ENCODE data around the gene GTPBP3.
"Not testable (repeated sequence)": the region's sequence is repeated elsewhere in the genome, so short reads cannot be mapped to it uniquely, and the experiment has no call there.

The GTPBP3 gene

DNA sequence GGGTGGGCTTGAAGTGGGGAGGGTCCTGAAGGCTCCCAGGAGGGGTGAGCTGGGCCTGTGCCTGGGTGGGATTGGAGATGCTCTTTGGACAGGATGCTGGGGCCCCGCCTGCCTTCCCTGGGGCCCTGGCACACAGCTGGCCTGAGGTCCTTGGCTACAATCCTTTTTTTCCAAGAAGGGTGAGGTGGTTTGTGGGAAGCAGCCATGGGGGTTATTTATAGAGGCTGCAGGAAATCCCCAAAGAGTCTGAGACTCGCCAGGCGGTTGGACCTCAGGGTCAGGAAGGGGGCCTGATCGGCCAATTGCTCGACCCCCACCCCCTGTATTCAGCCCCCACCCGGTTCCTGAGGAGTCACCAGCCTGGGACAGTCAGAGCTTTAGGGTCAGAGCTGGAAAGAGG, 10.0 kb downstream of the GTPBP3 start:
- no peak for DNase-seq

DNA sequence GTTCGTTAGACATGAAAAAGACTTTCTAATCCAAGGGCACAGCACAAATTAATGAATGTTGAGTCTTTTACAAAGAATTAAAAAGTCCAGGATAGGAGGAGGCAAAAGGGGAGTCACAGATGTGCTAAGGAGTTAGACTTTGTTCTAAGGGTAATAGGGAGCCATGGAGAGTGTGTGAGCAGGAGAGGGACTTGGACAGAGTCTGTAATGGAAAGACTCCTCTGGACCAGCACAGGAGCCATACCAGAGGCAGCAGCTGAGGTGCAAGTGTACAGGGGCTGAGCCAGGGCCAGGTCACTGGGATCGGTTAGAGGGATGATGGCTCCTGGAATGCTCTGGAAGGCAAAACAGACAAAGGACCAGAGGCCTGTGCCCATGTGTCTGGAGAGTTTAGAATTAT, 10.5 kb downstream of the GTPBP3 start:
- DNase-seq = no peak

DNA sequence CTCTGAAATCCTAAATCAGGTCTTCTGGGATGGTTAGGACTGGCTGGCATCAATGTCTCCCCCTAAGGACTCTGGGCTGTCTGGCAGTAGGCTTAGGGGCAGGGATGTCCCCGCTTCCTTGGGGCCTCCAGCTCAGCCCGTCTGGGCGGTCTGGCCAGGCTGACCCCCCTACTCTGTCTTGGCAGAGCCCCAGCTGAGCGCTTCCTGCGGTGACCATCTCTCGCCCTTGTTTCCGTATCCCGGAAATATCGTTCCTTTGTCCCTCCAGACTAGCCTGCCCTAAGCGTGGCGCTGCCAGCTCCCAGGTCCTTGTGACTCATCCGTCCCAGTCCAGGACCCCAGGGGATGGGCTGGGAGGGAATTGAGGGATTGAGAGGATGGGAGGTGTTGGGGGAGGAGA, 11.3 kb downstream of the GTPBP3 start:
- no peak for DNase-seq

- no peak for DNase-seq
Observed at GRCh38 chr19:17351815-17352435, 14.6 kb downstream of the GTPBP3 start.

DNA sequence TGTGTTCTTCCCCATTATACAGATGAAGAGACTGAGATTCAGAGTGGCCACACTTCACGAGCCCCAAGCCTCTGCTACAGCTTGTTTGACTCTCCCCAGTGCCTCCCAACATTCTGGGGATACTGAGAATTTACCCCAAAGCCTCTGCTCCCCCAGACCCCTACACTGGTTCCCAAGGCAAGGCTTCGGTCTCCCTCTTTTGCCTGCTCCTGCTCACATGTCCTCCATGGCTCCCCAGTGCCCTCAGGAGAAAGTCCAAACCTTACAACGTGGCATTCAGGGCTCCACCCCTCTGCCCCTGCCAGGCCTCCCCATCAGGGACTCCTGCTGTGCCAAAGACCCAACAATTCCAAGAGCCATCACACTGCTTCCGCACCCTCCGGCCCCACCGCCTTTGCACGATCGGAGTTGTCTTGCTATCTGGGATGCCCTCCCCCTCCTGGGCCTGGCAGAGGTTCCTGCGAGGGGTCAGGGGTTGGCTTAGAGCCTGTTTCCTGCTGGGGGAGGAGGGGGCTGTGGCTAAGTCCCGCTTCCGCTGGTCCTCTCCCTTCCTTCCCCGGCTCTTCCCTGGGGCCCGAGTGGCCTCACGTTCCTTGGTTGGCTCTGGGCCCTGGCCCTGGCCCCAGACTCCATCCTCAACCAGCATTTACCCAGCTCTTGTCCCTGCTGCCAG, 15.4 kb downstream of the GTPBP3 start:
- DNase-seq = no peak

- DNase-seq = no peak
Observed at GRCh38 chr19:17353386-17353785, 16.0 kb downstream of the GTPBP3 start.

DNA sequence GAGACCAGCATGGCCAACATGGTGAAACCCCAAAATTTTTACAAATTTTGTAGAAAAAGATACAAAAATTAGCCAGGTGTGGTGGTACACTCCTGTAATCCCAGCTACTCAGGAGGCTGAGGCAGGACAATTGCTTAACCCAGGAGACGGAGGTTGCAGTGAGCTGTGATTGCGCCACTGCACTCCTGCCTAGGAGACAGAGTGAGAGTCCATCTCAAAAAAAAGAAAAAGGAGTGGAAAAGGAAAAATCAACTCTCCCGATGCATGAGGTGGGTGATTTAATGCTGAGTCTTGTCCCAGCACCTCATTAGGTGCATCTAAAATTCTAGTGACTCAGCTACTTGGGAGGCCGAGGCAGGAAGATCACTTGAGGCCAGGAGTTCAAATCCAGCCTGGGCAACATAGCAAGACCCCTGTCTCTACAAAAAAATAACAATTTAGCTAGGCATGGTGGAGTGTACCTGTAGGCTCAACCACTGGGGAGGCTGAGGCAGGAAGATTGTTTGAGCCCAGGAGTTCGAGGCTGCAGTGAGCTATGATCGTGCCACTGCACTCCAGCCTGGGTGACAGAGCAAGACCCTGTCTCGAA, 19.8 kb downstream of the GTPBP3 start:
- no peak for DNase-seq

- no peak for DNase-seq
Observed at GRCh38 chr19:17357724-17358123, 20.4 kb downstream of the GTPBP3 start.

DNA sequence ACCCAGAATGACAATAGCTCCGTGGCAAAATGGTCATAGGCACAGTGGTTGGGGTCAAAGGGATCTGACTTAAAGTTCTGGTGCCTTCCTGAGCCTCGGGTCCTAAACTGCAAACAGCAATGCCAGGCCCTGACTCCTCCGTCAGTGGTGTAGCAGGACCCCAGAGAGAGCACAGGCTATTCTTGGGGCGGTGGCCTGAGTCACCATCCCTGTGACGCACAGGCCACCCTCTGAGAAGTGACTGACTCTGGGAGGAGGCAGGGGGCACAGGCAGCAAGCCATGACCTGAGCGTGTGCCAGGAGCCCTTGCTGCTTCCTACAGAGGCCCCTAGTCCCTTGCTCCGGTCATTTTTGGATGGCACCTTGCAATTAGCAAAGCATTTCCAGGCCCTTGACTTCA, 21.0 kb downstream of the GTPBP3 start:
- no peak for DNase-seq

DNA sequence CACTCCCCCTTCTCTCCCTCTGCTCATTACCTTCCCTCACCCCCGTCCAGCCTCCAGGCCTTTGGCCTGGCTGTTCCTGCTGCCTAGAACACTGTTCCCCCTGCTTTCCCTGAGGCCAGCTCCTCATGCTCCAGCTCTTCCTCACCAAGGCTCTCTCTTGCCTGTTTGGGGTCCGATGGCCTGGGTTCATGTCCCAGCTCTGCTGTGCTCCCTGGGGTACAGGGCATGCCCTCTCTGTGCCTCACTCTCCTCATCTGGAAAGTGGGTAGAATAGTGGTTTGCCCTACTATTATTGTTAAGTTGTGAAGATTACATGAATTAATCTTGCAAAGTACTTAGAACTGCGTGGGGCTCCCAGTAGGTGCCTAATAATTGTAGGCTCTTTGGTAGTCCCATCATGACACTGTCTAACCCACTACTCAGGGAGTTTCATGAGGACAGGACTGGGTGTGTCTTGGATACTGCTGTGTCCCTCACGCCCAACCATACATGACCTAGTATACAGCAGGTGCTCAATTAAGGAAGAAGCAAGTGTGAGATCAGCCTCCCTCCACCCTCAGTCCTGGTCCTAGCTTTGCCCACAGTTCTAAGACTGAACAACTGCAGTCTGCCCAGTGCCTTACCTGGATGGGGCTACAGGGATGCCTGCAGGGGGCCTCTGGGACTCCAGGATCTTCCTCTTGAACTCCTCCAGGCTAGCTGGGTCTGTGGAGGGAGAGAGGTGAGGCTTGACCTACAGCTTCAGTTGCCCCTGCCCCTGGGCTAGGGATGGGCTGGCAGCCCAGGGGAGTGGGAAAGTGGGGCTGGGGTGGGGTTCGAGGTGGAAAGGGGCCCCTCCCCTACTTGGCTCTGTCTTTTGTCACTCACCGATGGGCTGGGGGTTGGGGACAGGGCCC, 22.8 kb downstream of the GTPBP3 start:
- no peak for DNase-seq

DNA sequence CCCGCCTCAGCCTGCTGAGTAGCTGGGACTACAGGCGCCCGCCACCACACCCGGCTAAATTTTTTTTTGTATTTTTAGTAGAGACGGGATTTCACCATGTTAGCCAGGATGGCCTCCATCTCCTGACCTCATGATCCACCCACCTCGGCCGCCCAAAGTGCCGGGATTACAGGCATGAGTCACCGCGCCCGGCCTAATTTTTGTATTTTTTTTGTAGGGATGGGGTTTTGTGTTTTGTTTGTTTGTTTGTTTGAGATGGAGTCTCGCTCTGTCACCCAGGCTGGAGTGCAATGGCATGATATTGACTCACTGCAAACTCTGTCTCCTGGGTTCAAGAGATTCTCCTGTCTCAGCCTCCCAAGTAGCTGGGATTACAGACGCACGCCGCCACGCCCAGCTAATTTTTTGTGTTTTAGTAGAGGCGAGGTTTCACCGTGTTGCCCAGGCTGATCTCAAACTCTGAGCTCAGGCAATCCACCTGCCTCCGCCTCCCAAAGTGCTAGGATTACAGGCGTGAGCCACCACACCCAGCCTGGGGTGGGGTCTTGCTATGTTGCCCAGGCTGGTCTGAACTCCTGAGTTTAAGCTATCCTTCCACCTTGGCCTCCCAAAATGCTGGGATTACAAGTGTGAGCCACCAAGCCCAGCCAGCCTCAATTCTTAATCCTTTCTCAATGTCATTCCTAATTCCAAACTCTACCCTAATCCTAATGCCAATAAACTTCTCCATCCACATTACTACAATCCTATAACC, 26.7 kb downstream of the GTPBP3 start:
- DNase-seq = not testable (repeated sequence)

- no peak for DNase-seq
Observed at GRCh38 chr19:17365361-17365760, 28.0 kb downstream of the GTPBP3 start.

DNA sequence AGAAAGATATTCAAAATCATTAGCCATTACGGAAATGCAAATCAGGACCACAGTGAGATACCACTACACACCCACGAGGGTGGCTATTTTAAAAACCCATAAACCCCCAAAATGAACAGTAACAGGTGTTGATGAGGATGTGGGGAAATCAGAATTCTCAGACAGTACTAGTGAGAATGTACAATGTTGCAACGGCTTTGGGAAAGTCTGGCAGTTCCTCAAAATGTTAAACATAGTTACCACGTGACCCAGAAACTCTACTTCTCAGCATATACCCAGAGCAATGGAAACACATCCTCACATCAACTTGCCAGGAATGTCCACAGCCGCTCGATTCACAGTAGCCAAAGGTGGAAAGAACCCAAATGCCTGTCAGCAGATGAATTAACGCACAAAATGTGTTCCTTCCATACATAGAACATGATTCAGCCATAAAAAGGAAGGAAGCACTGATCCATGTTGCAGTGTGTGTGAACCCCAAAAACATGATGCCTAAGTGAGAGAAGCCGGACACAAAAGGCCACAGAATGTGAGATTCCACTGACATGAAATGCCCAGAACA, 32.8 kb downstream of the GTPBP3 start:
- peak; percentile 63 for DNase-seq

DNA sequence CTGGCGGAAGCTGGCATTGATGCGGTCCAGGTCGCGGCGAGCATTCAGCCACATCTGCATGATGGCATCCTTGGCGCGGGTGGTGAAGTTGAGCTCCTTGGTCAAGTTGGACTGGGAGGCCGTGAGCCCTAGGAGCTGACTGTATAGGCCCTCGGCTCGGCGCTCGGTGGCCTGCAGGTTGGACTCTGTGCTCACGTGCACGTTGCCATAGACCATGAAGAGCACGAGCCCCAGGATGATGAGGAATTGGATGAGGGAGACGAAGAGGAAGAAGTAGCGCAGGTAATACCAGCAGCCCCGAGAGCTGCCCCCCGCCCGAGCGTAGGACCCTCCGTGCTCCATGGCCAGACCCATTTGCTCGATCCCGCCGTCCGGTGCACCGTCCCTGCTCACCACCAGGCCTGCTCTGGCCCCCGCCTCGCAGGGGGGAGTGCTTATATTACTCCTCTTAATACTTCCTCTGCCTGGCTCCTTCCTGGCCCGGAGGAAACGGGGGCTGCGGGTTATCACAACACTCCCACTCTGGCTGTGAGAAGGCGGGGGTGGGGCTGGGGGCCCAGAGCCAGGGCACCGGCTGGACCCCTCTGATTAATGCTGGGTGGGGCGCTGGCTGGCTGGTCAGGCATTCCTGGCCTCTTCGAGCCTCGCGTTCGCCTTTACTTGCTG, 39.7 kb downstream of the GTPBP3 start, which contains the start of gene PLVAP:
PLVAP (minus strand) TSS at position 408 of the 666 bp plus-strand sequence; CDS start at position 354, 54 bp downstream.
- DNase-seq = peak; percentile 86

- peak; percentile 20 for DNase-seq
Observed at GRCh38 chr19:17378271-17378670, 40.9 kb downstream of the GTPBP3 start.

GRCh38 chr19:17379221-17379631, 41.9 kb downstream of the GTPBP3 start:
- no peak for DNase-seq

- no peak for DNase-seq
Observed at GRCh38 chr19:17380426-17381138, 43.2 kb downstream of the GTPBP3 start.

DNA sequence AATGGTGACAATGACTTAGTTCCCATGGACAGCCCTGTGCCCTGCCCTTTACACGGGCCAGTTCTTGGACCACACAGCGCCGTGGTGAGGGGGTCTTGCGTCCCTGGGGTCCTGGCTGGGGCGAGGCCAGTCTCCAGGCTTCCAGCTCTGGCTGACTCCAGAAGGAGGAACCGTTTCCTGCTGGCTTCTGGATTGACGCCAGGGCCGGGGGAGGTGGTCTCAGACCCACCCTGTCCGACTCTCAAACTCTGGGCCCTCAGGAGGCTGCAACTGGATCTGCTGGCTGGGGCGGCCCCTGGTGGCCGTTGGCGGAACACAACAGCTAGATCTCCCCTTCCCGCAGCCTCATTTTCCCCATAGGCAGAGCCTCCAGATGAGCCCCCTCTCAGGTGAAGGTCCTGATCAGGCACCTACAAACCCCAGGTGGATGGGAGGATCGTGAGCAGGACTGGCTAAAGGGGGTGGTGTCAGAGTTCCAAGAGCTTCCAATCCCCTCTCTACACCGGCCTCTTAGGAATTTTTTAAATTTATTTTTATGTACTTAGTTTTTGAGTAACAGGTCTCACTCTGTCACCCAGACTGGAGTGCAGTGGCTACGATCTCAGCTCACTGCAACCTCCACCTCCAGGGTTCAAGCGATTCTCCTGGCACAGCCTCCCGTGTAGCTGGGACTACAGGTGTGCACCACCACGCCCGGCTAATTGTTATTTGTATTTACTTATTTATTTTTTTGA, 48.7 kb downstream of the GTPBP3 start:
- DNase-seq = peak; percentile 78

DNA sequence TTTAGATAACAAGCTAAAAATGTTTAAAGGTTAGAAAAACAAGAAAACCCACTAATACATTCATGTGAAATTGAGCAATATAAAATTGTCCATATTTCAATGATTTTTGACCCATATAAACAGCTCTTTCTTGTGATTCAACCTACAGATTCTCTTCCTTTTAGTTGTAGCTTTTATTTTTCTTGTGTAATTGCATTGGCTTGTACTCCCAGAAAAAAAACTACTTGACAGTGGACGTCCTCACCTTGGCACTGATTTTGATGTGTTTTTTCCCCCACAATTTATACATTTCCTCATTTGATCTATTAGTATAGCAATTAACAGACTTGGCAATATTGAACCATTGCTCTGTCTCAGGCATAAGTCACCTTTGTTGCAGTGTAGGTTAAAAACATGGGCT, 51.9 kb downstream of the GTPBP3 start:
- no peak for DNase-seq
